PC-3 (cell line): ENCODE results near the gene UHRF1. TPM values are rescaled to one million over a fixed set of nuclear protein-coding genes. Genes with fewer than 3 reads are reported as not detected.

Experiments used
- ATAC-seq: fragments of 200-7000 bp; cut with Tn5 transposase; 2 replicates; pipeline ENCODE4 v1.9.1; 2020; ENCODE audit warnings: mild to moderate bottlenecking, moderate library complexity
- BruUV-seq: library from RNA; stranded (reverse); fragments of 400-500 nt; replicated peaks from 2 replicates; lab custom pipeline; 2021; lab: Mats Ljungman, UMichigan
- CTCF ChIA-PET: fragments of 300-600 bp; sonication (Branson Sonifier 250); formaldehyde crosslinking; loops from one replicate; lab custom pipeline; 2022; ENCODE audit warnings: antibody characterized with exemption; lab: Charles Lee
- POLR2A ChIA-PET: fragments of 300-600 bp; sonication (Branson Sonifier 250); formaldehyde crosslinking; loops from one replicate; lab custom pipeline; 2022; ENCODE audit warnings: antibody characterized with exemption; ENCODE audit not compliant: unreplicated experiment; lab: Charles Lee
- DNase-seq: peaks from one replicate; pipeline ENCODE4 v3.0.0-alpha.2; 2015
- H2AFZ ChIP-seq: fragments of 300-600 bp; sonication (generic); 2 replicates; pipeline ENCODE4 v1.6.0; 2016; ENCODE audit warnings: antibody characterized with exemption, low read length
- H3F3A ChIP-seq: fragments of 300-600 bp; sonication (generic); one replicate; pipeline ENCODE4 v1.6.0; 2017; ENCODE audit warnings: antibody characterized with exemption, low read length, control low read depth, mild to moderate bottlenecking; ENCODE audit not compliant: unreplicated experiment
- H3K27ac ChIP-seq: fragments of 300-600 bp; sonication (generic); 2 replicates; pipeline ENCODE4 v1.5.1; 2016; ENCODE audit warnings: mild to moderate bottlenecking, low read length
- H3K27me3 ChIP-seq: fragments of 300-600 bp; sonication (generic); 2 replicates; pipeline ENCODE4 v1.6.1; 2016; ENCODE audit warnings: low read length, mixed read lengths
- H3K36me3 ChIP-seq: fragments of 300-600 bp; sonication (generic); 2 replicates; pipeline ENCODE4 v1.6.1; 2016; ENCODE audit warnings: low read depth, mixed run types, low read length, mixed read lengths
- H3K4me1 ChIP-seq: fragments of 300-600 bp; sonication (generic); 2 replicates; pipeline ENCODE4 v1.5.1; 2016; ENCODE audit warnings: low read length; ENCODE audit not compliant: insufficient read depth
- H3K4me2 ChIP-seq: fragments of 300-600 bp; sonication (generic); 2 replicates; pipeline ENCODE4 v1.6.0; 2016; ENCODE audit warnings: low read length
- H3K4me3 ChIP-seq: fragments of 300-600 bp; sonication (generic); 2 replicates; pipeline ENCODE4 v1.5.1; 2016; ENCODE audit warnings: mild to moderate bottlenecking, low read length, mixed read lengths
- H3K79me2 ChIP-seq: fragments of 300-600 bp; sonication (generic); 2 replicates; pipeline ENCODE4 v1.6.1; 2017; ENCODE audit warnings: low read length, mixed read lengths
- H3K9ac ChIP-seq: fragments of 300-600 bp; sonication (generic); 2 replicates; pipeline ENCODE4 v1.6.0; 2016; ENCODE audit warnings: mild to moderate bottlenecking, low read length
- H3K9me2 ChIP-seq: fragments of 300-600 bp; sonication (generic); replicated peaks from 2 replicates; pipeline ENCODE4 v1.6.1; 2016; ENCODE audit warnings: mixed run types, low read length, mixed read lengths
- H3K9me3 ChIP-seq: fragments of 300-600 bp; sonication (generic); 2 replicates; pipeline ENCODE4 v1.6.1; 2016; ENCODE audit warnings: low read length, mixed read lengths
- H4K20me1 ChIP-seq: fragments of 300-600 bp; sonication (generic); 2 replicates; pipeline ENCODE4 v1.6.1; 2016; ENCODE audit warnings: low read length, mixed read lengths
- CTCF ChIP-seq: fragments of 300-600 bp; sonication (generic); conservative IDR thresholded peaks from 2 replicates; pipeline ENCODE4 v1.5.1; 2017; ENCODE audit warnings: antibody characterized with exemption, low read depth, mild to moderate bottlenecking, low read length
- EZH2 ChIP-seq: fragments of 300-600 bp; sonication (generic); IDR thresholded peaks from one replicate; pipeline ENCODE4 v1.6.1; 2017; ENCODE audit warnings: antibody characterized with exemption, mild to moderate bottlenecking, low read length; ENCODE audit not compliant: unreplicated experiment
- EZH2phosphoT487 ChIP-seq: fragments of 300-600 bp; sonication (generic); IDR thresholded peaks from 2 replicates; pipeline ENCODE4 v1.6.1; 2018; ENCODE audit warnings: mild to moderate bottlenecking, antibody characterized with exemption, low read length, borderline replicate concordance
- intact Hi-C: fragments of 100-400 bp; cut with micrococcal nuclease; formaldehyde crosslinking; loops from 2 replicates; pipeline ENCODE4 v1.9.0; 2023
- total RNA-seq: library from RNA; depleted of rRNA; stranded (reverse); fragments of >200 nt; gene quantifications from 2 replicates; pipeline ENCODE4 v1.2.3, GENCODE V29; 2014

The UHRF1 gene
- total RNA-seq, 1 experiment from 2014 or later, result 163 TPM

DNA sequence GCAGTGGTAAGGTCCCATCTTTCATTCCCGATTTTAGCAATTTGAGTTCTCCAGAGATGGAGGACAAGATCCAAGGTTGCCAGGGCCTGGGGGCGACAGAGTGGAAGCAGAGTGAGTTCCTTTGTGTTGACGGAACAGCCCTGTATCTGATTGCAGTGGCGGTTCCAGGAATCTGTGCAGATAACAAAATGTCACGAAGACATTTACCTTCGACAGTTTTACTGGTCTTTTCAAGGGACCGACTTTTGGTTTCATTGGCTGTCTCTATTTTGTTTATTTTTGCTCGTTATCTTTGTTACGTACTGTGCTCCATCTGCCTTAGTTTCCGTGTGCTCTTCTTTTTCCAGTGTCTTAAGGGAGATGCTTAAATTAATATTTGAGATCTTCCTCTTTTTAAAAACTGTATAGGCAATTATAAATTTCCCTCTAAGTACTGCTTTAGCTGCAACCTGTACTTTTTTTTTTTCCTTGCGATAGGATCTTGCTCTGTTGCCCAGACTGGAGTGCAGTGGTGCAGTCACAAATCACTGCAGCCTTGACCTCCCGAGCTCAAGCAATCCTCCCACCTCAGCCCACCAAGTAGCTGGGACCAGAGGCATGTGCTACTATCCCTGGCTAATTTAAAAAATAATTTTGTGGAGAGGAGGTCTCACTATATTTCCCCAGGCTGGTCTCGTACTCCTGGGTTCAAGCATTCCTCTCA lies 82.8 kb downstream of the UHRF1 start:
- H3K79me2 ChIP-seq, result peaks cover 97% of the 10 kb centered on the region
- intact Hi-C loops, result loop anchor here (5.0 kb wide), 1 partner anchor 35 kb away; no protein-coding TSS in a partner anchor
- BruUV-seq, result no TSS peak
- H3K9me3 ChIP-seq, result no peaks in the 10 kb centered on the region
- peaks cover 17% of the 10 kb centered on the region; the same call in 1 of the 2 replicates for H4K20me1 ChIP-seq
- no peaks in the 10 kb centered on the region for H3K27me3 ChIP-seq
- CTCF ChIA-PET, result interaction anchor here (1.6 kb wide), 1 partner anchor 39 kb away, joined by 3 read pairs; no protein-coding TSS in a partner anchor
- H3K4me3 ChIP-seq, result no peak overlapping the region
- H2AFZ ChIP-seq, result no peak overlapping the region
- no peak overlapping the region for H3K9ac ChIP-seq
- peaks cover 7% of the 10 kb centered on the region; the same call in 1 of the 2 replicates for H3K4me1 ChIP-seq
- no peaks in the 10 kb centered on the region for H3F3A ChIP-seq
- POLR2A ChIA-PET, result no interaction called here
- ATAC-seq (no peak), DNase-seq (no peak)
- no peaks in the 10 kb centered on the region for H3K36me3 ChIP-seq
- H3K4me2 ChIP-seq, result no peak overlapping the region
- H3K9me2 ChIP-seq, result no peaks in the 10 kb centered on the region
- no peak for TF ChIP-seq EZH2phosphoT487
- TF ChIP-seq EZH2, result no peak
- TF ChIP-seq CTCF, result no peak
- H3K27ac ChIP-seq, result no peak overlapping the region

- Histone ChIP-seq H3K36me3 (no peaks in the 10 kb centered on the region), H3K9me2 (no peaks in the 10 kb centered on the region), H4K20me1 (peaks cover 13% of the 10 kb centered on the region; the same call in 1 of the 2 replicates), H3K27me3 (no peaks in the 10 kb centered on the region), H3F3A (no peaks in the 10 kb centered on the region), H3K9ac (no peak overlapping the region), H3K4me1 (peaks cover 7% of the 10 kb centered on the region; the same call in 1 of the 2 replicates), H3K4me2 (no peak overlapping the region), H3K27ac (no peak overlapping the region), H2AFZ (no peak overlapping the region), H3K79me2 (peaks cover 98% of the 10 kb centered on the region), H3K4me3 (no peak overlapping the region), H3K9me3 (no peaks in the 10 kb centered on the region)
- BruUV-seq, result no TSS peak
- intact Hi-C loops, result loop anchor here (5.0 kb wide), 1 partner anchor 34 kb away; no protein-coding TSS in a partner anchor
- POLR2A ChIA-PET, result no interaction called here
- DNase-seq (peak; percentile 50), ATAC-seq (peak; percentile 75)
- CTCF ChIA-PET, result interaction anchor here (0.7 to 1.6 kb wide), 2 partner anchors 38 to 203 kb away, joined by 3 read pairs; no protein-coding TSS in a partner anchor
- no peak for TF ChIP-seq CTCF
- TF ChIP-seq EZH2phosphoT487, result no peak
- no peak for TF ChIP-seq EZH2
Measured at GRCh38 chr19:4993683-4994082, 84.4 kb downstream of the UHRF1 start.

DNA sequence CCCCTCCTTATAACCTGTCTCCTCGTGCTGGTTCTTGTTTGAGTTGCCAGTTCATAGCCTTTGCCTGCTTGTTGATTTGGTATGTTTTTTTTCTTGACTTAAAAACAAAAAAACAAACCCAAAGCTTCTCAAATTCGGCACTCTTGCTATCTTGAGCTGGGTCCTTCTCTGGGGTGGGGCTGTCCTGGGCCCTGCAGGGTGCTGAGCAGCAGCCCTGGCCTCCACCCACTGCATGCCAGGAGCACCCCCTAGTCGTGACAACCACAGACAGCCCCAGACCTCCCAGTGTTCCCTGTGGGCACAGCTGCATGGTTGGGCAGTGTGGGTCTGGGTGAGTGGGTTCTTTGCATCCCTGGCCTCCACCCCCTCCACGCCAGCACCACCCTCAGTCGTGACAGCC lies 87.4 kb downstream of the UHRF1 start:
- H4K20me1 ChIP-seq, result peaks cover 13% of the 10 kb centered on the region; the same call in 1 of the 2 replicates
- ATAC-seq, result no peak
- no peak overlapping the region for H3K4me2 ChIP-seq
- no peaks in the 10 kb centered on the region for H3K36me3 ChIP-seq
- no peak for TF ChIP-seq EZH2phosphoT487
- no peak for TF ChIP-seq EZH2
- no peak for TF ChIP-seq CTCF
- no TSS peak for BruUV-seq
- CTCF ChIA-PET, result no interaction called here
- no peaks in the 10 kb centered on the region for H3K9me3 ChIP-seq
- H3F3A ChIP-seq, result peaks cover 5% of the 10 kb centered on the region
- peaks cover 14% of the 10 kb centered on the region for H3K4me1 ChIP-seq
- H3K4me3 ChIP-seq, result no peak overlapping the region
- H2AFZ ChIP-seq, result no peak overlapping the region
- no peaks in the 10 kb centered on the region for H3K27me3 ChIP-seq
- POLR2A ChIA-PET, result no interaction called here
- intact Hi-C loops, result no loop called here
- H3K27ac ChIP-seq, result no peak overlapping the region
- no peaks in the 10 kb centered on the region for H3K9me2 ChIP-seq
- H3K79me2 ChIP-seq, result peaks cover 89% of the 10 kb centered on the region
- no peak for DNase-seq
- H3K9ac ChIP-seq, result no peak overlapping the region
